Spinal cord (tissue), 10 donors: ENCODE measurements around the gene TIAM1. TPM values are rescaled to one million over a fixed set of nuclear protein-coding genes. Genes with fewer than 3 reads are reported as not detected.
A peak's percentile ranks its signal among the peaks of the same experiment; 100 is the strongest.

Source experiments
- DNase-seq, 6 donors: peaks; one replicate each; pipeline versions ENCODE4 v3.0.0 to v3.0.0-alpha.2; 2013 to 2015; ENCODE audit warnings: low spot score in 6 of 6, low read depth in 4 of 6
- H3K27ac ChIP-seq: one replicate; pipeline ENCODE4 v1.5.1; 2013; ENCODE audit warnings: low read depth, low read length, control low read depth
- H3K27me3 ChIP-seq: one replicate; pipeline ENCODE4 v1.6.1; 2013; ENCODE audit warnings: low read length; ENCODE audit not compliant: control insufficient read depth, insufficient read depth
- H3K36me3 ChIP-seq: one replicate; pipeline ENCODE4 v1.6.1; 2013; ENCODE audit warnings: low read length; ENCODE audit not compliant: control insufficient read depth, insufficient read depth
- H3K4me1 ChIP-seq: one replicate; pipeline ENCODE4 v1.6.1; 2013; ENCODE audit warnings: low read length; ENCODE audit not compliant: control insufficient read depth, insufficient read depth
- H3K4me3 ChIP-seq: one replicate; pipeline ENCODE4 v1.5.1; 2013; ENCODE audit warnings: low read depth, low read length, control low read depth
- H3K9me3 ChIP-seq: one replicate; pipeline ENCODE4 v1.6.1; 2013; ENCODE audit warnings: low read length; ENCODE audit not compliant: control insufficient read depth, insufficient read depth
- WGBS: methylation state at CpG from one replicate; pipeline ENCODE4 v1.1.5; 2013; ENCODE audit warnings: missing lambda C conversion rate; ENCODE audit not compliant: insufficient coverage; 5-methylcytosine and 5-hydroxymethylcytosine counted together
- polyA plus RNA-seq, 2 donors: library from polyadenylated mRNA; unstranded; fragments of 120-200 nt; gene quantifications; one replicate each; pipeline ENCODE4 v1.2.1, GENCODE V29; 2013; ENCODE audit not compliant: insufficient read length in 2 of 2
- total RNA-seq, 2 donors: library from RNA; depleted of rRNA in 1 of 2; stranded (reverse); fragments of 120-200 nt in 1 of 2; fragments of >200 nt in 1 of 2; gene quantifications; one replicate each; pipeline versions ENCODE4 v1.2.3 to v1.2.4, GENCODE V29; 2013 to 2014
- donor health status: healthy.

TIAM1 gene
- total and polyA plus RNA-seq, 4 donors: 33.5 to 41.8 (median 35.4) TPM

DNA sequence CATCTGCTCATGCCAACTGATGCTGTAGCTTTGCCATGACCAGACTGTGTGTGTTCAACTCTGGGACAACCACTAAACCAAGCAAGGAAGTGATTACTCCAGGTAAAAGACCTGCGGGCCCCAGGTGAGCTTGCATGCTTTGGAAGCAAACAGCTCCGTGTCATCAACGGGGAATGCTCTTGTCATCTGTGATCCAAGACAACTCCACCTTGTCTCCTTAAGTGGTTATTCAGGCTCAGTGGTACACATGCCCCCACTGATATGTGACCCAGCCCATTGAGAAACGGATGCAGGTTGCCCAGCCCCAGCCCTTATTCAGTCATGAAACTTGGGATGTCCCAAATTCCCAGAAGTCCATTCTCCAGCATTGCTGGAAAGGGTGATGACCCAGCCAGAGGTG lies 89.0 kb downstream of the TIAM1 start:
- DNase-seq: no peak
- H3K27me3 ChIP-seq: no peaks in the 10 kb centered on the region
- H3K36me3 ChIP-seq: peaks cover 6% of the 10 kb centered on the region
- 97% methylated on average over 4 of the region's 4 CpGs for WGBS
- no peak overlapping the region for H3K27ac ChIP-seq
- peaks cover 11% of the 10 kb centered on the region for H3K4me1 ChIP-seq
- H3K4me3 ChIP-seq: no peak overlapping the region
- no peaks in the 10 kb centered on the region for H3K9me3 ChIP-seq

DNA sequence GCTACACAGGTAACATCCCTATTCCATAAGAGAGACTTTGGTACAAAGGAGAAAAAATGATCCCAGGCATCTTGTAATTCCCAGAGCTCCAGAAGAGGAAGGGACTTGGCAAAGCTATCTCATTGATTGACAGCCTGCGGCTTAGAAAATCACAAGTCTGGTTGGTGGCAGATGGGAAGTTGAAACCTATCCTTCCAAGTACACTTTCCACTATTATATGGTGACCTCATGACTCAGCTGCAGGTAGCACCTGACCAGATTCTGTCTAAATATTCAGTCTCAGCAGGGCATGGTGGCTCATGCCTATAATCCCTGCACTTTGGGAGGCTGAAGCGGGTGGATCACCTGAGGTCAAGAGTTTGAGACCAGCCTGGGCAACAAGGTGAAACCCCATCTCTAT lies 89.9 kb downstream of the TIAM1 start:
- Histone ChIP-seq H3K4me3 (no peak overlapping the region), H3K36me3 (peaks cover 6% of the 10 kb centered on the region), H3K4me1 (peaks cover 11% of the 10 kb centered on the region), H3K9me3 (no peaks in the 10 kb centered on the region), H3K27me3 (no peaks in the 10 kb centered on the region), H3K27ac (no peak overlapping the region)
- WGBS: 100% methylated on average over 1 of the region's 2 CpGs
- no peak for DNase-seq

DNA sequence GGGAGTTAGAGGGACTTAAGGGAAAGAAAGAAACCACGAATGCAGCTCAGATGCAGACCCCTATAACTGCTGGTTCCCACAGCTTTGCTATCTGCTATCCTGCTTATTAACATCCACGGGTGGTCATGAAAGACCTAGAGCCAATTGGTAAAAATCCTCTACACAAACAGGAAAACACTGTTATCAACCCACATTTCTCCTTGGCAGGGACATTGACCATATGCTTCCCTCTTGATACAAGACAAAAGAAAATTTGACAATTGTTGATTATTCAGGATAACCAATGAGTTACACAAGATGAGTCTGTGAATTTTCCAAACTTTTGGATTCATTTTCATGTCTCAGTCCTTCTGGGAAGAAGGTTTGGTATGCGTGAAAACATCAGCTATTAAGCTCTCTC lies 90.4 kb downstream of the TIAM1 start:
- H3K27ac ChIP-seq: no peak overlapping the region
- DNase-seq: no peak
- H3K9me3 ChIP-seq: no peaks in the 10 kb centered on the region
- no peak overlapping the region for H3K4me3 ChIP-seq
- H3K27me3 ChIP-seq: no peaks in the 10 kb centered on the region
- peaks cover 11% of the 10 kb centered on the region for H3K4me1 ChIP-seq
- WGBS: 60% methylated on average over 1 of the region's 3 CpGs
- H3K36me3 ChIP-seq: peaks cover 6% of the 10 kb centered on the region

DNA sequence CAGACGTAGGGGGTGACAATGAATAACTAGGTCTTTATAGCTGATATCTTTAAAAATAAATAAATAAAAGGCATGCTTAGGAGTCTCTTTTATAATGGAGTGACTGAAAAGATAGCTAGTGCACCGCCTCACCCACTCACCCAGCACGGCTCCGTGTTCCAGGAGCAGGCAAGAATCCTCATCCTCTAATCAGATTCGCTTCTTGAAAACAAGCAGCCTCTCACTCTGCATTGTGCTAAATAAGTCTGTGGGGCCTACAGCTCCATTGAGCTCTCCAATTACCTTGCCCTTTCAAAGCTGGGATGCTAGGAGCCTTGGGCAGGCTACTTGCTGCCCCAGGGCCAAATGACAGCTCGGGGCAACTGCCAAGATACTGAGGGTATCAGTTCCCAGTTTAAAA lies 91.5 kb downstream of the TIAM1 start:
- H3K27me3 ChIP-seq: no peaks in the 10 kb centered on the region
- WGBS: 33% methylated on average over 2 of the region's 6 CpGs
- no peak overlapping the region for H3K27ac ChIP-seq
- H3K4me3 ChIP-seq: no peak overlapping the region
- H3K9me3 ChIP-seq: no peaks in the 10 kb centered on the region
- H3K4me1 ChIP-seq: peaks cover 11% of the 10 kb centered on the region
- peaks cover 6% of the 10 kb centered on the region for H3K36me3 ChIP-seq
- peak in 1 of 6 donors; percentile 75 for DNase-seq

DNA sequence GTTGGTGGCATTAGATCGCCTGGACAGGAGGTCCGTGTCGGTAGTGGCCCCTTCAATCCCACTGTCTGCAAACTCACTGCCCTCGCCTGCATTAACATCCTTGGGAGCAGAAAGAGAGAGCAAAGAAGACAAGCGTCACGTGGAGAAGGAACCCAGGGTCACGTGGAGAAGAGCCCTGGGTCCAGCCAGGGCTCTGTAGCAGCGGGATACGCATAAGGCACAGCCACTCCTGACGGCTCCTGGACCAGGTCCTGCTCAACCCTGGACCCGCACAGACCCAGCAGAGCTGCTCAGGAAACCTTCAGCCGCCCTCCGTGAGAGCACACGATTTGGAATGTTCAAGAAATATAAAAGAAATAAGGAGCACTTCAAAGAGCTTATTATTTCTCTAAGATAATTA lies 92.0 kb downstream of the TIAM1 start:
- Histone ChIP-seq H3K27ac (no peak overlapping the region), H3K4me1 (peaks cover 11% of the 10 kb centered on the region), H3K4me3 (no peak overlapping the region), H3K9me3 (no peaks in the 10 kb centered on the region), H3K36me3 (peaks cover 6% of the 10 kb centered on the region), H3K27me3 (no peaks in the 10 kb centered on the region)
- 87% methylated on average over 10 of the region's 14 CpGs for WGBS
- no peak for DNase-seq

DNA sequence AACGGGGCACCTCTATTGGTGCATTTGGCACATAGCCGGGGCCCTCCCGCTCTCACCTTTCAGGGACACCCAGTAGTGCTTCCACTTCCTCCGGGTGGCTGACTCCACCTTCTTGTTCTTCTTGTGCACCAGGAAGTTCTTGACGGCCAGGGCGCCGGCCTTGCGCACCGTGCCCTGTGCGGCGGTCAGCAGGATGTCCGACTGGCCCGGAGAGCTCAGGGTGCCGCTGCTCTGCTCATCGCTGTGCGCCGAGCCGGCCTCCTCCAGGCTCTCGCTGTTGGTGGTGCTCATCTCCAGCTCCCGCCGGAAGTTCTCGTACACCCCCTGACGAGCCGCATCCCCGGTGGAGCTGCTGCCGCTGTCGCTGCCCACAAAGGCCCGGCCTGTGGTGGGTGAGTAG lies 92.4 kb downstream of the TIAM1 start:
- Histone ChIP-seq H3K4me3 (no peak overlapping the region), H3K36me3 (peaks cover 6% of the 10 kb centered on the region), H3K27me3 (no peaks in the 10 kb centered on the region), H3K4me1 (peaks cover 11% of the 10 kb centered on the region), H3K27ac (no peak overlapping the region), H3K9me3 (no peaks in the 10 kb centered on the region)
- no peak for DNase-seq
- 95% methylated on average over 28 of the region's 28 CpGs for WGBS

DNA sequence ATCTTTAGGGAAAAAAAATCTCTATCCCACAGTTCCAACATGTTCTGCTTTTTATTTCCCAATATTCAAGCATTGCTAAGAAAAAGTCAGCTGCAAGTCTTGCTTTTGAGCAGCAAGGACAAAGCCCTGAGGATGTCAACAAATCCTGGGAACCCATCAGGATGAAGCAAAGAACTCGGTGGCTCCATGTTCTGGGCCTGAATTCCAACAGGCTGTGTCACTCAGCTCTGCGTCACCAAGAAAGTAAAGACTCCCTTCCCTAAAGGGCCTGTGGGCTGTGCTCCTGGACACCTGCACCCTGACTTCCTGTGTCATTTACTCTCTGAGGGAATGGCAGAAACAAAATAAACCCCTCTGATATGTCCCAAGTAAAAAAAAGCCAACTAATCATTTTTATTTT lies 95.5 kb downstream of the TIAM1 start:
- Histone ChIP-seq H3K27me3 (no peaks in the 10 kb centered on the region), H3K4me1 (peaks cover 11% of the 10 kb centered on the region), H3K9me3 (peaks cover 2% of the 10 kb centered on the region), H3K27ac (no peak overlapping the region), H3K4me3 (no peak overlapping the region), H3K36me3 (peaks cover 6% of the 10 kb centered on the region)
- no peak for DNase-seq
- WGBS: 100% methylated on average over 2 of the region's 2 CpGs

DNA sequence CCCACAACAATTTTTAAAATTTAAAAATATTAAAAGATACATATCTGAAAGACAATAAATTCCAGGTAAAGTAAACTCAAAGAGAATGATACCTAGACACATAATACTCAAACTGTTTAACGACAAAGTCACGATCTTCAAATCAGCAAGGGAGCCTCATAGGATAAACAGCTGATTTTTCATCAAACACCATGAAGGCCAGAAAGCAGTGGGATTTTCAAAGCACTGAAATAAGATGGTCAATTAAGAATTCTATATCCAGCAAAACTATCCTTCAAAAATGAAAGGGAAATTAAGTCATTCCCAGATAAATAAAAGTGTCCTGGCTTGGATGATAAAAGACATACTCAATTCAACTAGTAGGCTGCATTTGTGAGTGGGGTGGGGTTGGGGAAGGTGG lies 100.5 kb downstream of the TIAM1 start:
- H3K4me3 ChIP-seq: no peak overlapping the region
- H3K4me1 ChIP-seq: no peaks in the 10 kb centered on the region
- H3K9me3 ChIP-seq: peaks cover 8% of the 10 kb centered on the region
- DNase-seq: no peak
- no peaks in the 10 kb centered on the region for H3K27me3 ChIP-seq
- WGBS: no CpG with 5 or more reads among the region's 2 CpGs
- H3K27ac ChIP-seq: no peak overlapping the region
- H3K36me3 ChIP-seq: no peaks in the 10 kb centered on the region

DNA sequence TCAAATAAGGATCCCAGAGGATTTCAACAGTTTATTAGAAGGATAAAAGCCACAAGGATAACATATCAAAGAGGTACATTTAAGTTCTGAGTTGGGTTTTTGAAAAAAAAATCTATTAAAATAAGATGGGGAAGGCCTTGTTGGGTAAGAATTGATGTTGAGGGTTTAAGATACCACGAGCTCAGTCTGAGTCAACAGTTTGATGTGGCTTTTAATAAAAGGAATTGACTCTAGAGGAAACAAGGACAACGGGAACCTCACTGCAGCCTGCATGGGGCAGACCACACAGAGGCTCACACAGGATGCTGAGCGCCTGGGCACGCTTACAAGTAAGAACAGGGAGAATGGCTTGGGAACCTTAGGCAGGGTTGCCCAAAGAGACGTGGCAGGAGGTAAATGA lies 107.5 kb downstream of the TIAM1 start:
- Histone ChIP-seq H3K4me1 (no peaks in the 10 kb centered on the region), H3K9me3 (peaks cover 2% of the 10 kb centered on the region), H3K27me3 (no peaks in the 10 kb centered on the region), H3K36me3 (no peaks in the 10 kb centered on the region), H3K4me3 (no peak overlapping the region), H3K27ac (no peak overlapping the region)
- no peak for DNase-seq
- 92% methylated on average over 5 of the region's 5 CpGs for WGBS

DNA sequence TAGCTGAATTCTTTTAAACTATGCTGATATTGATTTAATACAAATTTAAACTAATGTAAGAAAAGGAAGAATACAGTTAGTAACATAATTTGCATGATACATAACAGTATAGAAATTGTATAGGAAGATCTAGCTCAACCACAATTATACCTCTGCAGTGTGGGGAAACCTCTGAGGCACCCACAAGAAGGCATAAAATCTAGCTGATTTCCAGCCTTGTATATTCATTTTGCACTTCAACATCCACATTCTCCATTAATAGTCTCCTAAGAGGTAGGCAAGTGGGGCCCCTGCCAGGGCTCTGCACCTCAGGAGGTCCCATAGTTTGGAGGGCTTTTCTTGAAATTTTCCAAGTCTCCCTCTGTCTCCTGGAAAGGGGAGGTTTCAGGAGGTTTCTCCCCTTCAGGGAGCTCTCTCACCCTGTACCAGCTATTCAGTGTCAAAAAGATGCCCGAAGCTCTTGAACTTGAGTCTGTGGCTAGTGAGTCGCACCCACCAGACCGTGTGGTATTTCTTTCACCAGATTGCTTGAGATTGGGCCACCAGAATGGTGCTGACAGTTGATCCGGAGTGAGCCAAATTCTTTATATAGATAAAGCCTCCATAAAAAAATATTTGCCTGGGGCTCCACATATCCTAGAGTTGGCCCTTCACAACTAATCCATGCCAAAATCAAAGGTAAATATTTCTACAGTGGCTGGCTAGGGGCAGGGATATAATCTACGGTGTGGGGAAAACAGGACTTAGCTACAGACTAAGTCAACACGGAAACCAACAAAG lies 108.2 kb downstream of the TIAM1 start:
- Histone ChIP-seq H3K36me3 (no peaks in the 10 kb centered on the region), H3K4me3 (no peak overlapping the region), H3K9me3 (no peaks in the 10 kb centered on the region), H3K4me1 (no peaks in the 10 kb centered on the region), H3K27me3 (no peaks in the 10 kb centered on the region), H3K27ac (no peak overlapping the region)
- WGBS: 92% methylated on average over 3 of the region's 6 CpGs
- no peak for DNase-seq
